HG02973 (cell line): ENCODE results near the gene OR51D1.

Source experiments
- ATAC-seq: cut with Tn5 transposase; IDR thresholded peaks from one replicate; pipeline ENCODE4 v1.9.1; 2021; ENCODE audit warnings: moderate library complexity; ENCODE audit not compliant: unreplicated experiment

The OR51D1 gene

GRCh38 chr11:4644233-4644632, 7.0 kb downstream of the OR51D1 start:
- no peak for ATAC-seq

- no peak for ATAC-seq
These were observed 8.7 kb downstream of the OR51D1 start for GRCh38 chr11:4645974-4646373.

GRCh38 chr11:4647766-4648165, 10.5 kb downstream of the OR51D1 start:
- no peak for ATAC-seq

- ATAC-seq, result no peak
These were observed 17.5 kb downstream of the OR51D1 start for GRCh38 chr11:4654635-4655369.

GRCh38 chr11:4658629-4659445, 21.6 kb downstream of the OR51D1 start:
- ATAC-seq, result no peak

GRCh38 chr11:4662876-4663275, 25.6 kb downstream of the OR51D1 start:
- no peak for ATAC-seq

GRCh38 chr11:4664183-4664582, 26.9 kb downstream of the OR51D1 start:
- no peak for ATAC-seq

- ATAC-seq, result no peak
These were observed 27.5 kb downstream of the OR51D1 start for GRCh38 chr11:4664786-4665185.

- no peak for ATAC-seq
These were observed 28.1 kb downstream of the OR51D1 start for GRCh38 chr11:4665424-4665823.

- no peak for ATAC-seq
These were observed 34.5 kb downstream of the OR51D1 start for GRCh38 chr11:4671741-4672140.

GRCh38 chr11:4672470-4672869, 35.2 kb downstream of the OR51D1 start:
- no peak for ATAC-seq

- no peak for ATAC-seq
These were observed 36.5 kb downstream of the OR51D1 start for GRCh38 chr11:4673781-4674180.

GRCh38 chr11:4677948-4678347, 40.7 kb downstream of the OR51D1 start:
- ATAC-seq, result no peak

- ATAC-seq, result no peak
These were observed 43.1 kb downstream of the OR51D1 start for GRCh38 chr11:4680341-4680740.

GRCh38 chr11:4682623-4683419, 45.5 kb downstream of the OR51D1 start:
- ATAC-seq, result no peak

GRCh38 chr11:4684631-4685285, 47.5 kb downstream of the OR51D1 start:
- ATAC-seq, result no peak
